GM21723 (cell line): ENCODE results near the gene UBASH3A.
A peak's percentile ranks its signal among the peaks of the same experiment; 100 is the strongest.

Experiments
- ATAC-seq: cut with Tn5 transposase; IDR thresholded peaks from one replicate; pipeline ENCODE4 v1.9.1; 2021; ENCODE audit warnings: mild to moderate bottlenecking, moderate library complexity; ENCODE audit not compliant: unreplicated experiment

Gene UBASH3A

GRCh38 chr21:42409366-42409765 is 5.7 kb downstream of the UBASH3A start:
- no peak for ATAC-seq

- ATAC-seq, result no peak
These were observed 7.6 kb downstream of the UBASH3A start for GRCh38 chr21:42411197-42411869.

- no peak for ATAC-seq
These were observed 8.4 kb downstream of the UBASH3A start for GRCh38 chr21:42411891-42412635.

GRCh38 chr21:42412636-42412933 is 8.9 kb downstream of the UBASH3A start:
- no peak for ATAC-seq

GRCh38 chr21:42413093-42413492 is 9.4 kb downstream of the UBASH3A start:
- ATAC-seq, result no peak

- ATAC-seq, result no peak
These were observed 9.8 kb downstream of the UBASH3A start for GRCh38 chr21:42413500-42413899.

- ATAC-seq, result no peak
These were observed 10.4 kb downstream of the UBASH3A start for GRCh38 chr21:42414066-42414465.

- no peak for ATAC-seq
These were observed 10.8 kb downstream of the UBASH3A start for GRCh38 chr21:42414553-42414927.

GRCh38 chr21:42414928-42415769 is 11.4 kb downstream of the UBASH3A start:
- peak; percentile 79 for ATAC-seq

GRCh38 chr21:42417533-42417932 is 13.8 kb downstream of the UBASH3A start:
- no peak for ATAC-seq

- no peak for ATAC-seq
These were observed 15.2 kb downstream of the UBASH3A start for GRCh38 chr21:42418886-42419285.

GRCh38 chr21:42419845-42420244 is 16.1 kb downstream of the UBASH3A start:
- no peak for ATAC-seq

GRCh38 chr21:42421018-42421793 is 17.5 kb downstream of the UBASH3A start:
- ATAC-seq, result no peak

GRCh38 chr21:42423197-42423675 is 19.5 kb downstream of the UBASH3A start:
- peak; percentile 77 for ATAC-seq

- ATAC-seq, result peak; percentile 19
These were observed 20.0 kb downstream of the UBASH3A start for GRCh38 chr21:42423685-42424084.

GRCh38 chr21:42424914-42425541 is 21.3 kb downstream of the UBASH3A start:
- ATAC-seq, result no peak

- ATAC-seq, result no peak
These were observed 21.9 kb downstream of the UBASH3A start for GRCh38 chr21:42425591-42425990.

GRCh38 chr21:42426424-42426823 is 22.7 kb downstream of the UBASH3A start:
- no peak for ATAC-seq

GRCh38 chr21:42426876-42427480 is 23.3 kb downstream of the UBASH3A start:
- no peak for ATAC-seq

- no peak for ATAC-seq
These were observed 24.2 kb downstream of the UBASH3A start for GRCh38 chr21:42427809-42428419.
